Vagina (tissue), 2 donors: ENCODE measurements around the gene FAM76A. TPM values are rescaled to one million over a fixed set of nuclear protein-coding genes. Genes with fewer than 3 reads are reported as not detected.
"Not testable (repeated sequence)": the region's sequence is repeated elsewhere in the genome, so short reads cannot be mapped to it uniquely, and the experiment has no call there.

ENCODE experiments used
- DNase-seq, 2 donors: peaks; one replicate each; pipeline ENCODE4 v3.0.0-alpha.2; 2017; ENCODE audit errors: extremely low spot score in 2 of 2
- H3K27ac ChIP-seq: fragments of 200-600 bp; sonication (generic); one replicate; pipeline ENCODE4 v1.5.1; 2019
- H3K27me3 ChIP-seq: fragments of 200-600 bp; sonication (generic); one replicate; pipeline ENCODE4 v1.5.1; 2019
- H3K36me3 ChIP-seq, 2 donors: fragments of 200-600 bp; sonication (generic); one replicate each; pipeline ENCODE4 v1.5.1; 2017 to 2019
- H3K4me1 ChIP-seq: fragments of 200-600 bp; sonication (generic); one replicate; pipeline ENCODE4 v1.5.1; 2019
- H3K4me3 ChIP-seq, 2 donors: fragments of 200-600 bp; sonication (generic); 1 replicate in 1 of 2; 2 replicates in 1 of 2; pipeline ENCODE4 v1.5.1; 2016 to 2019
- H3K9me3 ChIP-seq: fragments of 200-600 bp; sonication (generic); one replicate; pipeline ENCODE4 v1.5.1; 2019
- POLR2A ChIP-seq, 2 donors: fragments of 450-650 bp; IDR thresholded peaks; one replicate each; pipeline ENCODE4 v1.6.1; 2017; ENCODE audit warnings: antibody characterized with exemption in 2 of 2, mild to moderate bottlenecking in 2 of 2, moderate library complexity in 2 of 2
- POLR2AphosphoS5 ChIP-seq, 2 donors: sonication (generic); formaldehyde crosslinking; IDR thresholded peaks; one replicate each; pipeline ENCODE4 v1.9.0; 2017; ENCODE audit warnings: antibody characterized with exemption in 2 of 2, mild to moderate bottlenecking in 2 of 2, low read depth in 1 of 2; ENCODE audit not compliant: insufficient read depth in 1 of 2
- intact Hi-C: fragments of 100-400 bp; cut with DNase I; formaldehyde crosslinking; loops from one replicate; pipeline ENCODE4 v1.15.1; 2023
- small RNA-seq: library from RNA; depleted of rRNA; stranded (forward); fragments of <200 nt; gene quantifications from one replicate; pipeline ENCODE3, GENCODE V24; 2016
- total RNA-seq: library from RNA; depleted of rRNA; stranded (reverse); fragments of >200 nt; gene quantifications from one replicate; pipeline ENCODE4 v1.2.3, GENCODE V29; 2016
- TF ChIP-seq, protein P1 (sequence below), 3 experiments: fragments of 450-650 bp in 2 of 3; fragments of 200-600 bp in 1 of 3; sonication (generic) in 1 of 3; IDR thresholded peaks; one replicate each; pipeline ENCODE4 v1.5.1; 2017 to 2019; ENCODE audit warnings: antibody characterized with exemption in 3 of 3, mild to moderate bottlenecking in 2 of 3, moderate library complexity in 2 of 3

The FAM76A gene
- total RNA-seq, 1 donor from 2014 or later, result 16.7 TPM

DNA sequence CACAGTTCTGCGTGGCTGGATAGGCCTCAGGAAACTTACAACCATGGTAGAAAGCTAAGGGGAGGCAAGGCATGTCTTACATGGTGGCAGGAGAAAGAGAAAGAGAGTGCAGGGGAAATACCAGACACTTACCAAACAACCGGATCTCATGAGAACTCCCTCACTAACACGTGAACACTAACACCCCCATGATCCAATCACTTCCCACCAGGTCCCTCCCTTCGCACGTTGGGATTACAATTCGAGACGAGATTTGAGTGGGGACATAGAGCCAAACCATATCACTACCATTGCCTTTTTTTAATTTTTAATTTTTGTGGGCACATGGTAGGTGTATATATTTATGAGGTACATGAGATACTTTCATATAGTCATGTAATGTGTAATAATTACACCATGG, 81.0 kb downstream of the FAM76A start:
- Histone ChIP-seq H3K27ac (no peak overlapping the region), H3K27me3 (no peaks in the 10 kb centered on the region), H3K4me1 (no peaks in the 10 kb centered on the region), H3K9me3 (no peaks in the 10 kb centered on the region), H3K4me3 (no peak overlapping the region), H3K36me3 (peaks cover 0 to 27% of the 10 kb centered on the region in 2 donors)
- intact Hi-C loops, result no loop called here
- no peak for DNase-seq
- TF ChIP-seq POLR2AphosphoS5 (IDR thresholded peaks at IDR 0.05; ENCODE audit: insufficient read depth in 1 of 2, low read depth in 1 of 2) (no peak), POLR2A (IDR thresholded peaks at IDR 0.05) (no peak)
- TF ChIP-seq, protein P1, sequence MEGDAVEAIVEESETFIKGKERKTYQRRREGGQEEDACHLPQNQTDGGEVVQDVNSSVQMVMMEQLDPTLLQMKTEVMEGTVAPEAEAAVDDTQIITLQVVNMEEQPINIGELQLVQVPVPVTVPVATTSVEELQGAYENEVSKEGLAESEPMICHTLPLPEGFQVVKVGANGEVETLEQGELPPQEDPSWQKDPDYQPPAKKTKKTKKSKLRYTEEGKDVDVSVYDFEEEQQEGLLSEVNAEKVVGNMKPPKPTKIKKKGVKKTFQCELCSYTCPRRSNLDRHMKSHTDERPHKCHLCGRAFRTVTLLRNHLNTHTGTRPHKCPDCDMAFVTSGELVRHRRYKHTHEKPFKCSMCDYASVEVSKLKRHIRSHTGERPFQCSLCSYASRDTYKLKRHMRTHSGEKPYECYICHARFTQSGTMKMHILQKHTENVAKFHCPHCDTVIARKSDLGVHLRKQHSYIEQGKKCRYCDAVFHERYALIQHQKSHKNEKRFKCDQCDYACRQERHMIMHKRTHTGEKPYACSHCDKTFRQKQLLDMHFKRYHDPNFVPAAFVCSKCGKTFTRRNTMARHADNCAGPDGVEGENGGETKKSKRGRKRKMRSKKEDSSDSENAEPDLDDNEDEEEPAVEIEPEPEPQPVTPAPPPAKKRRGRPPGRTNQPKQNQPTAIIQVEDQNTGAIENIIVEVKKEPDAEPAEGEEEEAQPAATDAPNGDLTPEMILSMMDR (IDR thresholded peaks at IDR 0.05), result no peak

GRCh38 chr1:27807385-27807784, 81.6 kb downstream of the FAM76A start:
- no peak overlapping the region for H3K4me3 ChIP-seq
- H3K4me1 ChIP-seq, result no peaks in the 10 kb centered on the region
- intact Hi-C loops, result no loop called here
- H3K36me3 ChIP-seq, result peaks cover 0 to 27% of the 10 kb centered on the region in 2 donors
- H3K27me3 ChIP-seq, result no peaks in the 10 kb centered on the region
- no peak overlapping the region for H3K27ac ChIP-seq
- no peaks in the 10 kb centered on the region for H3K9me3 ChIP-seq
- TF ChIP-seq POLR2A (IDR thresholded peaks at IDR 0.05) (no peak), POLR2AphosphoS5 (IDR thresholded peaks at IDR 0.05; ENCODE audit: insufficient read depth in 1 of 2, low read depth in 1 of 2) (no peak)
- TF ChIP-seq, protein P1 (IDR thresholded peaks at IDR 0.05), result no peak
- no peak for DNase-seq

DNA sequence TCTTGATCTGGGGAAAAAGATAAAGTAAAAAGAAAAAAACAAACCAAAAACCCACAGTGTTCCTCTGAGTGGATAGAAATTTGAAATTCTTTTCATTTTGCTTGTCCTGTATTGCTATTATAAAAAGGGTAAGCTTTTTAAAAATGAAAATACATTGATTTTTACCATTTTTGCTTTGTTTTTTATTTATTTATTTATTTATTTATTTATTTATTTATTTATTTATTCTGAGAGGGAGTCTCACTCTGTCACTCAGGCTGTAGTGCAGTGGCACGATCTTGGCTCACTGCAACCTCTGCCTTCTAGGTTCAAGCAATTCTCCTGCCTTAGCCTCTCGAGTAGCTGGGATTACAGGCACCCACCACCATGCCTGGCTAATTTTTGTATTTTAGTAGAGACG, 82.4 kb downstream of the FAM76A start:
- peaks cover 0 to 28% of the 10 kb centered on the region in 2 donors for H3K36me3 ChIP-seq
- H3K4me3 ChIP-seq, H3K9me3 ChIP-seq, DNase-seq, H3K27me3 ChIP-seq, H3K27ac ChIP-seq, H3K4me1 ChIP-seq, intact Hi-C loops: not testable (repeated sequence)

- H3K4me1 ChIP-seq, result no peaks in the 10 kb centered on the region
Measured at GRCh38 chr1:27809883-27810282, 84.1 kb downstream of the FAM76A start.

GRCh38 chr1:27811741-27812500, 86.2 kb downstream of the FAM76A start:
- Histone ChIP-seq H3K27ac (no peak overlapping the region), H3K36me3 (peaks cover 0 to 37% of the 10 kb centered on the region in 2 donors), H3K9me3 (no peaks in the 10 kb centered on the region), H3K4me3 (no peak overlapping the region), H3K27me3 (no peaks in the 10 kb centered on the region), H3K4me1 (no peaks in the 10 kb centered on the region)
- TF ChIP-seq POLR2AphosphoS5 (IDR thresholded peaks at IDR 0.05; ENCODE audit: insufficient read depth in 1 of 2, low read depth in 1 of 2) (no peak), POLR2A (IDR thresholded peaks at IDR 0.05) (no peak)
- TF ChIP-seq, protein P1 (IDR thresholded peaks at IDR 0.05), result no peak
- intact Hi-C loops, result no loop called here
- DNase-seq, result no peak

More at GRCh38 chr1:27809883-27810282, 84.1 kb downstream of the FAM76A start:
- Histone ChIP-seq H3K36me3 (peaks cover 0 to 39% of the 10 kb centered on the region in 2 donors), H3K9me3 (no peaks in the 10 kb centered on the region), H3K27me3 (no peaks in the 10 kb centered on the region), H3K27ac (no peak overlapping the region), H3K4me3 (no peak overlapping the region)
- no peak for DNase-seq
- intact Hi-C loops, result no loop called here
- TF ChIP-seq, protein P1 (IDR thresholded peaks at IDR 0.05), result no peak
- no peak for TF ChIP-seq POLR2A (IDR thresholded peaks at IDR 0.05)
- no peak for TF ChIP-seq POLR2AphosphoS5 (IDR thresholded peaks at IDR 0.05; ENCODE audit: insufficient read depth in 1 of 2, low read depth in 1 of 2)

Small RNA genes lying within 50 kb of the gene (small RNA-seq; reads per million reads assigned to genes)
- gene AL020997.2 (not detected), gene RNU6-424P (not detected)

Other genes starting within 250 kb of the FAM76A start
- gene WASF2, start 235.8 kb upstream of the FAM76A start, total RNA-seq, result 58.9 TPM
- gene AHDC1, start 121.8 kb upstream of the FAM76A start, total RNA-seq, result 62.4 TPM
- gene FGR, start 90.8 kb upstream of the FAM76A start, total RNA-seq, result 18.4 TPM
- gene IFI6, start 53.8 kb upstream of the FAM76A start, total RNA-seq, result 28.2 TPM
- gene STX12, start 47.3 kb downstream of the FAM76A start, total RNA-seq, result 34.6 TPM
- gene PPP1R8, start 104.8 kb downstream of the FAM76A start, total RNA-seq, result 33.4 TPM
- gene THEMIS2, start 146.6 kb downstream of the FAM76A start, total RNA-seq, result 21.9 TPM
- 10.8 TPM for gene RPA2, start 188.6 kb downstream of the FAM76A start, total RNA-seq
- 2.0 TPM for gene SMPDL3B, start 209.0 kb downstream of the FAM76A start, total RNA-seq
- 7.4 TPM for gene XKR8, start 234.0 kb downstream of the FAM76A start, total RNA-seq